Mammary epithelial cell (primary cell): Measurements from ENCODE around the gene CCDC69.
"Not testable (repeated sequence)": the region's sequence is repeated elsewhere in the genome, so short reads cannot be mapped to it uniquely, and the experiment has no call there.

ENCODE experiments used
- EZH2 ChIP-seq: IDR thresholded peaks from 2 replicates; pipeline ENCODE4 v1.6.1; 2012; ENCODE audit warnings: low read length, inconsistent platforms, borderline replicate concordance
- TF ChIP-seq, protein P1 (sequence below), 2 donors: IDR thresholded peaks in 1 of 2; conservative IDR thresholded peaks in 1 of 2; 2 replicates each; pipeline ENCODE4 v1.5.1; 2011 to 2012; ENCODE audit warnings: inconsistent platforms in 2 of 2, low read length in 2 of 2, mild to moderate bottlenecking in 2 of 2, control low read depth in 1 of 2, low read depth in 1 of 2; ENCODE audit not compliant: insufficient read depth in 1 of 2; ENCODE audit errors: extremely low read depth in 1 of 2

DNA sequence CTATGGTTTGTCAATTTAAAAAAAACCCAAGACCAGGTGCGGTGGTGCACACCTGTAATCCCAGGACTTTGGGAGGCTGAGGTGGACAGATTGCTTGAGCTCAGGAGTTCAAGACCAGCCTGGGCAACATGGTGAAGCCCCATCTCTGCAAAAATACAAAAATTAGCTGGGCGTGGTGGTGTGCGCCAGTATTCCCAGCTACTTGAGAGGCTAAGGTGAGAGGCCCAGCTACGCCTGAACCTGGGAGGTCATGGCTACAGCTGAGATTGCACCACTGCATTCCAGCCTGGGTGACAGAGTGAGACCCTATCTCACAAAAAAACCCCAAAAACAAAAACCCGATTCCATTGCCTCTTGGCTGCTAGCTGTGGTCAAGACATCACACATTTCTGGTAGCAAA lies 31.1 kb upstream of the CCDC69 start:
- TF ChIP-seq, protein P1, sequence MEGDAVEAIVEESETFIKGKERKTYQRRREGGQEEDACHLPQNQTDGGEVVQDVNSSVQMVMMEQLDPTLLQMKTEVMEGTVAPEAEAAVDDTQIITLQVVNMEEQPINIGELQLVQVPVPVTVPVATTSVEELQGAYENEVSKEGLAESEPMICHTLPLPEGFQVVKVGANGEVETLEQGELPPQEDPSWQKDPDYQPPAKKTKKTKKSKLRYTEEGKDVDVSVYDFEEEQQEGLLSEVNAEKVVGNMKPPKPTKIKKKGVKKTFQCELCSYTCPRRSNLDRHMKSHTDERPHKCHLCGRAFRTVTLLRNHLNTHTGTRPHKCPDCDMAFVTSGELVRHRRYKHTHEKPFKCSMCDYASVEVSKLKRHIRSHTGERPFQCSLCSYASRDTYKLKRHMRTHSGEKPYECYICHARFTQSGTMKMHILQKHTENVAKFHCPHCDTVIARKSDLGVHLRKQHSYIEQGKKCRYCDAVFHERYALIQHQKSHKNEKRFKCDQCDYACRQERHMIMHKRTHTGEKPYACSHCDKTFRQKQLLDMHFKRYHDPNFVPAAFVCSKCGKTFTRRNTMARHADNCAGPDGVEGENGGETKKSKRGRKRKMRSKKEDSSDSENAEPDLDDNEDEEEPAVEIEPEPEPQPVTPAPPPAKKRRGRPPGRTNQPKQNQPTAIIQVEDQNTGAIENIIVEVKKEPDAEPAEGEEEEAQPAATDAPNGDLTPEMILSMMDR (conservative IDR thresholded peaks at IDR 0.05 in 1 of 2, IDR thresholded peaks at IDR 0.05 in 1 of 2; ENCODE audit: extremely low read depth in 1 of 2, insufficient read depth in 1 of 2, low read depth in 1 of 2, low read length in 2 of 2), result not testable (repeated sequence)
- TF ChIP-seq EZH2, result not testable (repeated sequence)
